H1 (cell line): ENCODE measurements around the gene AGER. TPM values are rescaled to one million over a fixed set of nuclear protein-coding genes. Genes with fewer than 3 reads are reported as not detected.

Experiments used
- CTCF ChIA-PET: fragments of 300-600 bp; sonication (Branson Sonifier 250); formaldehyde crosslinking; loops from one replicate; lab custom pipeline; 2021; ENCODE audit not compliant: partially characterized antibody; lab: Charles Lee
- POLR2A ChIA-PET: fragments of 300-600 bp; sonication (Branson Sonifier 250); formaldehyde crosslinking; loops from one replicate; lab custom pipeline; 2021; ENCODE audit warnings: inconsistent platforms; ENCODE audit not compliant: partially characterized antibody; lab: Charles Lee
- DNase-seq, 2 experiments: peaks; one replicate each; pipeline versions ENCODE4 v3.0.0 to v3.0.0-alpha.2; 2010 to 2022; ENCODE audit warnings: low spot score in 2 of 2, low read depth in 1 of 2, mixed read lengths in 1 of 2
- FAIRE-seq: peaks from 2 replicates; lab custom pipeline; 2011; peaks lifted over from hg19 to GRCh38; lab: Jason Lieb, UNC
- H2AFZ ChIP-seq: 2 replicates; pipeline ENCODE4 v1.8.1; 2012; ENCODE audit warnings: low read length, inconsistent platforms
- H2AK5ac ChIP-seq: 2 replicates; pipeline ENCODE4 v1.6.1; 2013; ENCODE audit warnings: low read depth, low read length
- H2BK120ac ChIP-seq: replicated peaks from 2 replicates; pipeline ENCODE3; 2013; ENCODE audit warnings: low read depth, low read length, inconsistent platforms
- H2BK12ac ChIP-seq: 2 replicates; pipeline ENCODE4 v1.6.1; 2013; ENCODE audit warnings: low read depth, low read length
- H2BK15ac ChIP-seq: 2 replicates; pipeline ENCODE4 v1.6.1; 2013; ENCODE audit warnings: low read length
- H2BK20ac ChIP-seq: 2 replicates; pipeline ENCODE4 v1.6.1; 2013; ENCODE audit warnings: low read length
- H2BK5ac ChIP-seq: 2 replicates; pipeline ENCODE4 v1.6.1; 2013; ENCODE audit warnings: low read depth, low read length
- H3K14ac ChIP-seq: 2 replicates; pipeline ENCODE4 v1.6.1; 2013; ENCODE audit warnings: inconsistent platforms; ENCODE audit not compliant: insufficient read length
- H3K18ac ChIP-seq: 2 replicates; pipeline ENCODE4 v1.6.1; 2013; ENCODE audit warnings: low read length; ENCODE audit errors: extremely low read depth
- H3K23ac ChIP-seq: 2 replicates; pipeline ENCODE4 v1.6.1; 2013; ENCODE audit warnings: inconsistent platforms; ENCODE audit not compliant: insufficient read length
- H3K23me2 ChIP-seq: 2 replicates; pipeline ENCODE4 v1.6.1; 2013; ENCODE audit warnings: low read depth, low read length
- H3K27ac ChIP-seq: 2 replicates; pipeline ENCODE4 v1.6.1; 2011; ENCODE audit warnings: low read depth, low read length, inconsistent platforms
- H3K27me3 ChIP-seq, 4 experiments: replicated peaks in 1 of 4; 1 replicate in 1 of 4; 2 replicates in 3 of 4; pipeline versions ENCODE4 v1.6.1 to v1.8.1; 2011 to 2013; ENCODE audit warnings: low read length in 3 of 4, mild to moderate bottlenecking in 3 of 4, inconsistent platforms in 2 of 4, mixed read lengths in 2 of 4, moderate library complexity in 1 of 4; ENCODE audit not compliant: control insufficient read depth in 3 of 4, insufficient read depth in 3 of 4; ENCODE audit errors: extremely low read depth in 1 of 4
- H3K36me3 ChIP-seq, 4 experiments: 2 replicates each; pipeline versions ENCODE4 v1.6.1 to v1.8.1; 2011 to 2013; ENCODE audit warnings: mild to moderate bottlenecking in 4 of 4, low read length in 3 of 4, moderate library complexity in 2 of 4, control low read depth in 1 of 4, inconsistent platforms in 1 of 4; ENCODE audit not compliant: insufficient read depth in 4 of 4, control insufficient read depth in 2 of 4
- H3K4ac ChIP-seq: replicated peaks from 2 replicates; pipeline ENCODE3; 2013; ENCODE audit warnings: low read length, low read depth, mixed read lengths, inconsistent platforms; ENCODE audit not compliant: insufficient read length
- H3K4me1 ChIP-seq, 4 experiments: replicated peaks in 1 of 4; 1 replicate in 1 of 4; 2 replicates in 3 of 4; pipeline versions ENCODE4 v1.6.1 to v1.8.1; 2011 to 2013; ENCODE audit warnings: low read length in 3 of 4, inconsistent platforms in 2 of 4, mixed read lengths in 1 of 4; ENCODE audit not compliant: insufficient read depth in 4 of 4, control insufficient read depth in 3 of 4
- H3K4me2 ChIP-seq, 2 experiments: 2 replicates each; pipeline versions ENCODE4 v1.6.1 to v1.8.1; 2011 to 2013; ENCODE audit warnings: low read depth in 2 of 2, low read length in 2 of 2, control low read depth in 1 of 2, inconsistent platforms in 1 of 2, mild to moderate bottlenecking in 1 of 2; ENCODE audit not compliant: insufficient read depth in 1 of 2
- H3K4me3 ChIP-seq, 4 experiments: fragments of 200-600, 300-600 bp in 1 of 4; sonication (generic), shearing (Covaris generic), sonication (Bioruptor Twin) in 1 of 4; 2 replicates each; pipeline versions ENCODE4 v1.5.1 to v1.8.1; 2011 to 2016; ENCODE audit warnings: low read length in 4 of 4, low read depth in 3 of 4, control low read depth in 2 of 4, inconsistent platforms in 2 of 4, mild to moderate bottlenecking in 2 of 4, mixed read lengths in 1 of 4, moderate library complexity in 1 of 4; ENCODE audit not compliant: insufficient read depth in 2 of 4; ENCODE audit errors: extremely low read depth in 1 of 4
- H3K56ac ChIP-seq: replicated peaks from 2 replicates; pipeline ENCODE3; 2013; ENCODE audit warnings: low read depth, mild to moderate bottlenecking, mixed read lengths, low read length, inconsistent platforms; ENCODE audit not compliant: insufficient read length
- H3K79me1 ChIP-seq: 2 replicates; pipeline ENCODE4 v1.6.1; 2013; ENCODE audit warnings: low read depth, low read length, control low read depth
- H3K79me2 ChIP-seq, 2 experiments: 2 replicates each; pipeline versions ENCODE4 v1.6.1 to v1.8.1; 2012 to 2013; ENCODE audit warnings: low read length in 2 of 2, mild to moderate bottlenecking in 2 of 2, inconsistent platforms in 1 of 2; ENCODE audit not compliant: insufficient read depth in 2 of 2, control insufficient read depth in 1 of 2
- H3K9ac ChIP-seq, 4 experiments: replicated peaks in 1 of 4; 1 replicate in 1 of 4; 2 replicates in 3 of 4; pipeline versions ENCODE4 v1.6.1 to v1.8.1; 2011 to 2013; ENCODE audit warnings: low read depth in 3 of 4, low read length in 3 of 4, control low read depth in 2 of 4, mild to moderate bottlenecking in 2 of 4, moderate library complexity in 2 of 4, inconsistent platforms in 1 of 4; ENCODE audit errors: extremely low read depth in 1 of 4
- H3K9me3 ChIP-seq, 2 experiments: 2 replicates each; pipeline versions ENCODE4 v1.6.1 to v1.8.1; 2012 to 2013; ENCODE audit warnings: mild to moderate bottlenecking in 2 of 2, moderate library complexity in 2 of 2, control low read depth in 1 of 2, inconsistent platforms in 1 of 2, low read depth in 1 of 2, low read length in 1 of 2, mixed read lengths in 1 of 2; ENCODE audit not compliant: insufficient read depth in 2 of 2
- H4K20me1 ChIP-seq, 2 experiments: replicated peaks in 1 of 2; 2 replicates each; pipeline versions ENCODE3 to v1.8.1; 2011 to 2013; ENCODE audit warnings: inconsistent platforms in 2 of 2, low read length in 2 of 2, mild to moderate bottlenecking in 1 of 2; ENCODE audit not compliant: insufficient read depth in 2 of 2, control insufficient read depth in 1 of 2
- H4K5ac ChIP-seq: 2 replicates; pipeline ENCODE4 v1.6.1; 2013; ENCODE audit warnings: low read length, low read depth, mixed read lengths, inconsistent platforms; ENCODE audit not compliant: insufficient read length
- H4K8ac ChIP-seq: 2 replicates; pipeline ENCODE4 v1.8.0; 2013; ENCODE audit warnings: mild to moderate bottlenecking, moderate library complexity, low read length, inconsistent platforms; ENCODE audit not compliant: insufficient read depth; ENCODE audit errors: extremely low read depth
- H4K91ac ChIP-seq: replicated peaks from 2 replicates; pipeline ENCODE3; 2013; ENCODE audit warnings: low read length, mixed read lengths, inconsistent platforms; ENCODE audit not compliant: insufficient read length
- KDM4A ChIP-seq: IDR thresholded peaks from one replicate; pipeline ENCODE4 v1.7.1; 2012; ENCODE audit warnings: low read depth, mild to moderate bottlenecking, moderate library complexity, low read length, inconsistent platforms; ENCODE audit not compliant: severe bottlenecking
- NANOG ChIP-seq: IDR thresholded peaks from 2 replicates; pipeline ENCODE4 v1.6.1; 2011; ENCODE audit warnings: low read length, low read depth, mild to moderate bottlenecking, inconsistent platforms; ENCODE audit not compliant: insufficient read depth, poor library complexity, severe bottlenecking
- POLR2A ChIP-seq, 2 experiments: IDR thresholded peaks; 1 replicate in 1 of 2; 2 replicates in 1 of 2; pipeline ENCODE4 v1.6.1; 2011; ENCODE audit warnings: low read depth in 2 of 2, low read length in 2 of 2, mild to moderate bottlenecking in 2 of 2; ENCODE audit errors: control extremely low read depth in 1 of 2
- RAD21 ChIP-seq, 2 experiments: IDR thresholded peaks in 1 of 2; conservative IDR thresholded peaks in 1 of 2; 2 replicates each; pipeline ENCODE4 v1.6.1; 2011; ENCODE audit warnings: low read depth in 2 of 2, low read length in 2 of 2, improper control_type of control experiment in 1 of 2, inconsistent platforms in 1 of 2, mild to moderate bottlenecking in 1 of 2, moderate library complexity in 1 of 2
- RFX5 ChIP-seq: IDR thresholded peaks from 2 replicates; pipeline ENCODE4 v1.6.1; 2011; ENCODE audit warnings: low read depth, low read length, improper control_type of control experiment, borderline replicate concordance
- RXRA ChIP-seq: IDR thresholded peaks from 2 replicates; pipeline ENCODE4 v1.6.1; 2011; ENCODE audit warnings: low read depth, mild to moderate bottlenecking, low read length, moderate library complexity; ENCODE audit not compliant: insufficient read depth
- polyA plus RNA-seq, 7 experiments: library from polyadenylated mRNA; depleted of rRNA in 3 of 7; stranded (reverse) in 5 of 7; unstranded in 2 of 7; fragments of >200 nt in 5 of 7; fragments of 200-250 nt in 2 of 7; gene quantifications; 1 replicate in 5 of 7; 2 replicates in 1 of 7; 4 replicates in 1 of 7; pipeline versions ENCODE4 v1.2.1 to v1.2.3, GENCODE V29; 2011 to 2013; ENCODE audit warnings: missing spikeins in 2 of 7, mixed read lengths in 2 of 7
- total RNA-seq: library from RNA; stranded (reverse); fragmentation: NEBNext Ultra II Directional; extraction: Animal tissue kit (Norgen Biotek cat#: 25700); gene quantifications from 2 replicates; pipeline ENCODE4 v1.2.1, GENCODE V29; 2021
- TF ChIP-seq, protein P1 (sequence below): IDR thresholded peaks from 2 replicates; pipeline ENCODE4 v1.6.1; 2012; ENCODE audit warnings: inconsistent platforms

AGER gene
- total and polyA plus RNA-seq, 2 of the 8 experiments (the other 6 are each of a cell fraction or from before 2014, with no cell fraction given): 3.8 to 10.9 TPM

DNA sequence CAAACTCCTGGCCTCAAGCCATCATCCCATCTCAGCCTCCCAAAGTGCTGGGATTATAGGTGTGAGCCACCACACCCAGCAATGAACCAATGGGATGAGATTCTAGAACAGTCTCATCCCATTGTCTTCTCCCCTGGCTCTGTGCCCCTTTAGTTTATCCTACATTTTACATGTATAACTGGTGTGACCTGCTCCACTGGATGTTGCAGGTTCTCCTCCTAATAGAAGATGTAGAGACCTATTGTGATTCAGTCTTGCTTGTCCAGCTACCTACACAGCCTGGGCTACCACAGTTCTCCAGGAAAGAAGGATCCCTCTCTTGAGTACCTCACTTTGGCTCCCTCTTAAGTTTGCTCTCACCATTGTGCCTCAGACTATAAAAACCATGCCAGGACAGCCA lies 51.9 kb downstream of the AGER start:
- H4K20me1 ChIP-seq: no peaks in the 10 kb centered on the region
- H3K14ac ChIP-seq: no peak overlapping the region
- no peaks in the 10 kb centered on the region for H3K36me3 ChIP-seq
- H3K9ac ChIP-seq: no peak overlapping the region
- no peak overlapping the region for H2AK5ac ChIP-seq
- no peak overlapping the region for H3K27ac ChIP-seq
- no peak overlapping the region for H3K18ac ChIP-seq
- H2BK5ac ChIP-seq: no peak overlapping the region
- TF ChIP-seq RFX5 (no peak), POLR2A (IDR thresholded peaks at IDR 0.05; ENCODE audit: control extremely low read depth in 1 of 2, low read depth in 2 of 2, low read length in 2 of 2) (no peak), NANOG (no peak), RXRA (no peak), KDM4A (no peak), RAD21 (IDR thresholded peaks at IDR 0.05 in 1 of 2, conservative IDR thresholded peaks at IDR 0.05 in 1 of 2; ENCODE audit: low read depth in 2 of 2, low read length in 2 of 2) (no peak)
- TF ChIP-seq, protein P1, sequence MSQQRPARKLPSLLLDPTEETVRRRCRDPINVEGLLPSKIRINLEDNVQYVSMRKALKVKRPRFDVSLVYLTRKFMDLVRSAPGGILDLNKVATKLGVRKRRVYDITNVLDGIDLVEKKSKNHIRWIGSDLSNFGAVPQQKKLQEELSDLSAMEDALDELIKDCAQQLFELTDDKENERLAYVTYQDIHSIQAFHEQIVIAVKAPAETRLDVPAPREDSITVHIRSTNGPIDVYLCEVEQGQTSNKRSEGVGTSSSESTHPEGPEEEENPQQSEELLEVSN: no peak
- TF ChIP-seq, all 59 proteins: peak for 0
- H2BK120ac ChIP-seq: no peak overlapping the region
- no peak overlapping the region for H4K91ac ChIP-seq
- no peaks in the 10 kb centered on the region for H3K27me3 ChIP-seq
- no peak overlapping the region for H3K4me3 ChIP-seq
- no peak overlapping the region for H4K5ac ChIP-seq
- peaks cover 0 to 9% of the 10 kb centered on the region in 2 experiments; a peak in 1 of 4 replicates for H3K79me2 ChIP-seq
- H2BK15ac ChIP-seq: no peak overlapping the region
- CTCF ChIA-PET: interaction anchor here (2.1 to 5.6 kb wide), 2 partner anchors 14 to 17 kb away, joined by 8 to 76 read pairs; no protein-coding TSS in a partner anchor
- H3K23ac ChIP-seq: no peak overlapping the region
- H3K23me2 ChIP-seq: peaks cover 5% of the 10 kb centered on the region
- no peaks in the 10 kb centered on the region for H3K9me3 ChIP-seq
- no peak overlapping the region for H2BK20ac ChIP-seq
- H3K4me1 ChIP-seq: peaks cover 0 to 15% (median 7%) of the 10 kb centered on the region in 4 experiments; a peak in 5 of 7 replicates
- POLR2A ChIA-PET: interaction anchor here (1.0 to 6.5 kb wide), 3 partner anchors 10 to 19 kb away, joined by 4 to 70 read pairs (median 5); partner anchors contain the start of gene PRRT1
- no peak overlapping the region for H3K56ac ChIP-seq
- no peak overlapping the region for H3K4ac ChIP-seq
- no peak for DNase-seq
- H3K4me2 ChIP-seq: no peak overlapping the region
- H3K79me1 ChIP-seq: 0 out of 2 replicates have a peak, but pooled peaks cover 2% of the 10 kb centered on the region
- FAIRE-seq: no peak
- H2AFZ ChIP-seq: no peak overlapping the region
- H2BK12ac ChIP-seq: 0 out of 2 replicates have a peak overlapping the region, but pooled peaks have one; percentile 39
- no peak overlapping the region for H4K8ac ChIP-seq
